ENCODE measurements around the gene RGS16.

Gene RGS16

GRCh38 chr1:182604175-182605164 lies at the start of gene RGS16:
TSS of gene RGS16 (minus strand) at chr1:182604389. CDS start at chr1:182604259, 130 bp downstream.
- DNase-seq (peak; percentile 97), ATAC-seq (ENCODE audit: insufficient read depth, low read depth) (peak; percentile 89)
- Histone ChIP-seq H3K9ac (ENCODE audit: low read depth, low read length) (peak within 1 kb of the TSS; percentile 56), H3K9me3 (ENCODE audit: insufficient read depth, low read length, severe bottlenecking) (no peaks in the 10 kb centered on the region), H3K4me3 (ENCODE audit: low read depth in 1 of 2, low read length in 2 of 2) (peak within 1 kb of the TSS; percentile 20 to 66; a peak in 3 of 4 replicates), H3K4me2 (ENCODE audit: insufficient read depth, low read length) (peak within 1 kb of the TSS; percentile 76), H3K36me3 (ENCODE audit: insufficient read depth, low read length) (peaks cover 34% of the 10 kb centered on the region), H2AFZ (ENCODE audit: low read depth, low read length) (peak within 1 kb of the TSS; percentile 73), H3K27me3 (ENCODE audit: insufficient read depth, low read length, poor library complexity) (no peaks in the 10 kb centered on the region), H4K20me1 (ENCODE audit: insufficient read depth, low read length) (peaks cover 33% of the 10 kb centered on the region; the same call in 1 of the 2 replicates), H3K79me2 (ENCODE audit: insufficient read depth, low read length) (peaks cover 30% of the 10 kb centered on the region), H3K27ac (ENCODE audit: low read length) (peak within 1 kb of the TSS; percentile 75), H3K4me1 (ENCODE audit: insufficient read depth, low read length) (peaks cover 58% of the 10 kb centered on the region)
- TF ChIP-seq EZH2 (IDR thresholded peaks at IDR 0.05; ENCODE audit: borderline replicate concordance, low read depth, low read length, severe bottlenecking) (no peak), CTCF (IDR thresholded peaks at IDR 0.05; ENCODE audit: borderline replicate concordance, extremely low read depth, low read length, poor library complexity, severe bottlenecking) (no peak)

- H3K9me3 ChIP-seq (ENCODE audit: insufficient read depth, low read length, severe bottlenecking): no peaks in the 10 kb centered on the region
- H3K79me2 ChIP-seq (ENCODE audit: insufficient read depth, low read length): no peaks in the 10 kb centered on the region
These were observed 49.8 kb upstream of the RGS16 start for GRCh38 chr1:182653986-182654385.

GRCh38 chr1:182652933-182653332 lies 48.7 kb upstream of the RGS16 start:
- ATAC-seq (ENCODE audit: insufficient read depth, low read depth): no peak
- H3K27me3 ChIP-seq (ENCODE audit: insufficient read depth, low read length, poor library complexity): no peaks in the 10 kb centered on the region
- no peaks in the 10 kb centered on the region for H4K20me1 ChIP-seq (ENCODE audit: insufficient read depth, low read length)
- H3K9me3 ChIP-seq (ENCODE audit: insufficient read depth, low read length, severe bottlenecking): no peaks in the 10 kb centered on the region
- no peak overlapping the region for H2AFZ ChIP-seq (ENCODE audit: low read depth, low read length)
- no peak overlapping the region for H3K27ac ChIP-seq (ENCODE audit: low read length)
- no peak overlapping the region for H3K9ac ChIP-seq (ENCODE audit: low read depth, low read length)
- no peaks in the 10 kb centered on the region for H3K79me2 ChIP-seq (ENCODE audit: insufficient read depth, low read length)
- no peak for DNase-seq
- no peaks in the 10 kb centered on the region for H3K4me1 ChIP-seq (ENCODE audit: insufficient read depth, low read length)
- H3K4me3 ChIP-seq (ENCODE audit: low read depth in 1 of 2, low read length in 2 of 2): no peak overlapping the region
- H3K36me3 ChIP-seq (ENCODE audit: insufficient read depth, low read length): no peaks in the 10 kb centered on the region
- H3K4me2 ChIP-seq (ENCODE audit: insufficient read depth, low read length): no peak overlapping the region
- TF ChIP-seq CTCF (IDR thresholded peaks at IDR 0.05; ENCODE audit: borderline replicate concordance, extremely low read depth, low read length, poor library complexity, severe bottlenecking): no peak
- no peak for TF ChIP-seq EZH2 (IDR thresholded peaks at IDR 0.05; ENCODE audit: borderline replicate concordance, low read depth, low read length, severe bottlenecking)

More at GRCh38 chr1:182653986-182654385, 49.8 kb upstream of the RGS16 start:
- Histone ChIP-seq H3K9ac (ENCODE audit: low read depth, low read length) (no peak overlapping the region), H3K36me3 (ENCODE audit: insufficient read depth, low read length) (no peaks in the 10 kb centered on the region), H4K20me1 (ENCODE audit: insufficient read depth, low read length) (no peaks in the 10 kb centered on the region), H3K4me2 (ENCODE audit: insufficient read depth, low read length) (no peak overlapping the region), H3K27ac (ENCODE audit: low read length) (no peak overlapping the region), H2AFZ (ENCODE audit: low read depth, low read length) (no peak overlapping the region), H3K27me3 (ENCODE audit: insufficient read depth, low read length, poor library complexity) (no peaks in the 10 kb centered on the region), H3K4me1 (ENCODE audit: insufficient read depth, low read length) (no peaks in the 10 kb centered on the region), H3K4me3 (ENCODE audit: low read depth in 1 of 2, low read length in 2 of 2) (no peak overlapping the region)
- TF ChIP-seq EZH2 (IDR thresholded peaks at IDR 0.05; ENCODE audit: borderline replicate concordance, low read depth, low read length, severe bottlenecking) (no peak), CTCF (IDR thresholded peaks at IDR 0.05; ENCODE audit: borderline replicate concordance, extremely low read depth, low read length, poor library complexity, severe bottlenecking) (no peak)
- DNase-seq (no peak), ATAC-seq (ENCODE audit: insufficient read depth, low read depth) (no peak)
